T-cell (primary cell): ENCODE data around the gene RBM34. TPM values are rescaled to one million over a fixed set of nuclear protein-coding genes. Genes with fewer than 3 reads are reported as not detected.
A peak's percentile ranks its signal among the peaks of the same experiment; 100 is the strongest.

ENCODE experiments used
- ATAC-seq, 4 experiments: fragments of 200-7000 bp in 3 of 4; fragments of 150-1000 bp in 1 of 4; cut with Tn5 transposase; replicated peaks in 1 of 4; 1 replicate in 3 of 4; 2 replicates in 1 of 4; pipeline ENCODE4 v1.10.0; 2021; ENCODE audit warnings: moderate library complexity in 3 of 4, mild to moderate bottlenecking in 2 of 4, moderate number of reproducible peaks in 1 of 4
- CTCF ChIA-PET, 2 donors: fragments of 300-600 bp; sonication (Branson Sonifier 250); formaldehyde crosslinking; loops; one replicate each; lab custom pipeline; 2022; ENCODE audit warnings: antibody characterized with exemption in 2 of 2; lab: Charles Lee
- POLR2A ChIA-PET, 2 donors: fragments of 300-600 bp; sonication (Branson Sonifier 250); formaldehyde crosslinking; loops; one replicate each; lab custom pipeline; 2022; ENCODE audit warnings: antibody characterized with exemption in 2 of 2; lab: Charles Lee
- DNase-seq, 35 experiments: peaks; one replicate each; pipeline versions ENCODE4 v3.0.0 to v3.0.0-alpha.2; 2013 to 2023
- H3K27ac ChIP-seq: one replicate; pipeline ENCODE4 v1.5.1; 2013; ENCODE audit warnings: low read length
- H3K27me3 ChIP-seq, 2 experiments: replicated peaks in 1 of 2; 1 replicate in 1 of 2; 2 replicates in 1 of 2; pipeline versions ENCODE4 v1.6.1 to v1.7.0; 2013; ENCODE audit warnings: low read length in 1 of 2, mixed read lengths in 1 of 2; ENCODE audit not compliant: control insufficient read depth in 2 of 2, insufficient read depth in 2 of 2; ENCODE audit errors: extremely low read depth in 1 of 2
- H3K36me3 ChIP-seq, 2 donors: 1 replicate in 1 of 2; 2 replicates in 1 of 2; pipeline versions ENCODE4 v1.6.1 to v1.7.0; 2013; ENCODE audit warnings: low read length in 1 of 2; ENCODE audit not compliant: control insufficient read depth in 2 of 2, insufficient read depth in 1 of 2; ENCODE audit errors: extremely low read depth in 1 of 2
- H3K4me1 ChIP-seq, 2 experiments: 1 replicate in 1 of 2; 2 replicates in 1 of 2; pipeline versions ENCODE4 v1.6.1 to v1.7.0; 2013; ENCODE audit warnings: low read length in 2 of 2, mixed read lengths in 1 of 2; ENCODE audit not compliant: insufficient read depth in 2 of 2, control insufficient read depth in 1 of 2; ENCODE audit errors: extremely low read depth in 1 of 2
- H3K4me3 ChIP-seq, 2 donors: 1 replicate in 1 of 2; 2 replicates in 1 of 2; pipeline versions ENCODE4 v1.5.1 to v1.7.0; 2013; ENCODE audit warnings: mild to moderate bottlenecking in 2 of 2, low read length in 1 of 2, moderate library complexity in 1 of 2; ENCODE audit not compliant: control insufficient read depth in 1 of 2; ENCODE audit errors: extremely low read depth in 1 of 2
- H3K9me3 ChIP-seq: 2 replicates; pipeline ENCODE4 v1.7.0; 2013
- H3K27ac Mint-ChIP-seq, 2 donors: one replicate each; pipeline ENCODE4 v1.8.0; 2020 to 2021; ENCODE audit warnings: mild to moderate bottlenecking in 2 of 2, mixed read lengths in 2 of 2
- H3K27me3 Mint-ChIP-seq, 2 donors: one replicate each; pipeline ENCODE4 v1.8.0; 2021 to 2022; ENCODE audit warnings: mixed read lengths in 2 of 2
- H3K36me3 Mint-ChIP-seq: one replicate; pipeline ENCODE4 v1.8.0; 2021; ENCODE audit warnings: mixed read lengths
- H3K4me1 Mint-ChIP-seq, 3 donors: one replicate each; pipeline ENCODE4 v1.8.0; 2020 to 2022; ENCODE audit warnings: mixed read lengths in 3 of 3, mild to moderate bottlenecking in 1 of 3
- H3K4me3 Mint-ChIP-seq, 3 donors: one replicate each; pipeline ENCODE4 v1.8.0; 2020 to 2022; ENCODE audit warnings: mild to moderate bottlenecking in 3 of 3, mixed read lengths in 3 of 3, moderate library complexity in 3 of 3
- H3K9me3 Mint-ChIP-seq, 3 donors: one replicate each; pipeline ENCODE4 v1.8.0; 2020 to 2022; ENCODE audit warnings: mixed read lengths in 3 of 3
- WGBS: methylation state at CpG from one replicate; pipeline ENCODE4 v1.1.5; 2013; ENCODE audit warnings: missing lambda C conversion rate; ENCODE audit not compliant: insufficient coverage; 5-methylcytosine and 5-hydroxymethylcytosine counted together
- total RNA-seq, 35 experiments: library from RNA in 6 of 35; stranded (reverse) in 6 of 35; fragments of 120-200 nt in 1 of 35; gene quantifications; one replicate each; pipeline versions ENCODE4 v1.2.1 to v1.2.4 and lab custom pipeline; 2013 to 2026

The RBM34 gene
- total RNA-seq, 5 donors from 2014 or later (not counting 1 experiment from before 2014, with no cell fraction given) = 115 to 169 (median 129) TPM

GRCh38 chr1:235102993-235103411 is 58.0 kb downstream of the RBM34 start:
- POLR2A ChIA-PET = interaction anchor here (0.6 to 0.8 kb wide), 5 partner anchors 9 to 490 kb away, joined by 3 to 8 read pairs (median 3); partner anchors contain the start of gene RBM34 (in 1 of the 2)
- Histone ChIP-seq H3K4me1 (peaks cover 19 to 36% of the 10 kb centered on the region in 2 experiments), H3K9me3 (no peaks in the 10 kb centered on the region), H3K27ac (no peak overlapping the region), H3K4me3 (no peak overlapping the region), H3K27me3 (peaks cover 0 to 12% of the 10 kb centered on the region in 2 experiments), H3K36me3 (peaks cover 3 to 7% of the 10 kb centered on the region in 2 donors)
- CTCF ChIA-PET = interaction anchor here (0.6 to 1.2 kb wide), 17 partner anchors 8 to 593 kb away, joined by 3 to 9 read pairs (median 4); partner anchors contain the start of gene RBM34 (in 2 of the 2)
- peak overlapping the region in 1 of 3 donors; percentile 82 for H3K4me3 Mint-ChIP-seq
- WGBS = no CpG with 5 or more reads among the region's 4 CpGs
- H3K27me3 Mint-ChIP-seq = peaks cover 2 to 4% of the 10 kb centered on the region in 2 donors
- peaks cover 8% of the 10 kb centered on the region for H3K36me3 Mint-ChIP-seq
- H3K9me3 Mint-ChIP-seq = no peaks in the 10 kb centered on the region
- peak in 8 of 35 experiments; percentile 20 to 67 (median 29) for DNase-seq
- peaks cover 33 to 40% (median 37%) of the 10 kb centered on the region in 3 donors for H3K4me1 Mint-ChIP-seq
- peak overlapping the region in 1 of 2 donors; percentile 24 for H3K27ac Mint-ChIP-seq
- peak; percentile 33 to 77 (median 40) for ATAC-seq

GRCh38 chr1:235102259-235102582 is 58.8 kb downstream of the RBM34 start:
- WGBS = 93% methylated on average over 2 of the region's 3 CpGs
- peaks cover 2 to 4% of the 10 kb centered on the region in 2 donors for H3K27me3 Mint-ChIP-seq
- CTCF ChIA-PET = interaction anchor here (0.7 kb wide), 4 partner anchors 7 to 592 kb away, joined by 5 to 7 read pairs (median 6); partner anchors contain the start of gene RBM34 (in 1 of the 2)

GRCh38 chr1:235101558-235102258 is 59.3 kb downstream of the RBM34 start:
- Mint-ChIP-seq H3K9me3 (no peaks in the 10 kb centered on the region), H3K27ac (no peak overlapping the region), H3K4me3 (peak overlapping the region in 1 of 3 donors; percentile 5), H3K36me3 (no peaks in the 10 kb centered on the region), H3K27me3 (peaks cover 2 to 4% of the 10 kb centered on the region in 2 donors), H3K4me1 (peaks cover 31 to 38% (median 37%) of the 10 kb centered on the region in 3 donors)
- CTCF ChIA-PET = interaction anchor here in 1 of 2 donors (0.5 to 1.0 kb wide), 3 partner anchors 8 to 594 kb away, joined by 3 to 5 read pairs (median 3); no protein-coding TSS in a partner anchor
- H3K27ac ChIP-seq = no peak overlapping the region
- no peak overlapping the region for H3K4me3 ChIP-seq
- 100% methylated on average over 1 of the region's 5 CpGs for WGBS
- peaks cover 19 to 36% of the 10 kb centered on the region in 2 experiments for H3K4me1 ChIP-seq
- peaks cover 0 to 13% of the 10 kb centered on the region in 2 experiments for H3K27me3 ChIP-seq
- H3K9me3 ChIP-seq = no peaks in the 10 kb centered on the region
- POLR2A ChIA-PET = interaction anchor here in 1 of 2 donors (0.7 kb wide), 1 partner anchor 329 kb away, joined by 3 read pairs; no protein-coding TSS in a partner anchor
- DNase-seq = no peak
- H3K36me3 ChIP-seq = no peaks in the 10 kb centered on the region
- no peak for ATAC-seq

More at GRCh38 chr1:235102259-235102582, 58.8 kb downstream of the RBM34 start:
- no peak for ATAC-seq
- H3K4me3 ChIP-seq = no peak overlapping the region
- peaks cover 0 to 12% of the 10 kb centered on the region in 2 experiments for H3K27me3 ChIP-seq
- H3K4me1 ChIP-seq = peaks cover 19 to 36% of the 10 kb centered on the region in 2 experiments
- no peaks in the 10 kb centered on the region for H3K9me3 ChIP-seq
- no peak overlapping the region for H3K27ac ChIP-seq
- Mint-ChIP-seq H3K4me1 (peaks cover 33 to 40% (median 37%) of the 10 kb centered on the region in 3 donors), H3K9me3 (no peaks in the 10 kb centered on the region), H3K4me3 (peak overlapping the region in 1 of 3 donors; percentile 5), H3K36me3 (peaks cover 4% of the 10 kb centered on the region), H3K27ac (no peak overlapping the region)
- DNase-seq = no peak
- POLR2A ChIA-PET = interaction anchor here in 1 of 2 donors (0.7 kb wide), 1 partner anchor 330 kb away, joined by 3 read pairs; no protein-coding TSS in a partner anchor
- H3K36me3 ChIP-seq = peaks cover 0 to 4% of the 10 kb centered on the region in 2 donors

GRCh38 chr1:235100194-235100772 is 60.8 kb downstream of the RBM34 start:
- CTCF ChIA-PET = interaction anchor here in 1 of 2 donors (0.6 kb wide), 1 partner anchor 160 kb away, joined by 3 read pairs; no protein-coding TSS in a partner anchor
- DNase-seq = no peak
- Histone ChIP-seq H3K27me3 (peaks cover 0 to 14% of the 10 kb centered on the region in 2 experiments), H3K4me3 (no peak overlapping the region), H3K36me3 (no peaks in the 10 kb centered on the region), H3K4me1 (peaks cover 19 to 32% of the 10 kb centered on the region in 2 experiments), H3K9me3 (no peaks in the 10 kb centered on the region), H3K27ac (no peak overlapping the region)
- peaks cover 26 to 37% (median 32%) of the 10 kb centered on the region in 3 donors for H3K4me1 Mint-ChIP-seq
- H3K27me3 Mint-ChIP-seq = peaks cover 2 to 4% of the 10 kb centered on the region in 2 donors
- POLR2A ChIA-PET = interaction anchor here in 1 of 2 donors (0.5 kb wide), 1 partner anchor 692 kb away, joined by 3 read pairs; no protein-coding TSS in a partner anchor
- H3K4me3 Mint-ChIP-seq = no peak overlapping the region
- H3K36me3 Mint-ChIP-seq = no peaks in the 10 kb centered on the region
- ATAC-seq = no peak
- H3K27ac Mint-ChIP-seq = no peak overlapping the region
- no peaks in the 10 kb centered on the region for H3K9me3 Mint-ChIP-seq
- 82% methylated on average over 12 of the region's 13 CpGs for WGBS

- DNase-seq = no peak
- H3K4me1 Mint-ChIP-seq = peaks cover 13 to 26% (median 20%) of the 10 kb centered on the region in 3 donors
- no peak overlapping the region for H3K27ac Mint-ChIP-seq
- WGBS = 96% methylated on average over 4 of the region's 9 CpGs
- Histone ChIP-seq H3K36me3 (no peaks in the 10 kb centered on the region), H3K4me1 (peaks cover 10 to 23% of the 10 kb centered on the region in 2 experiments), H3K27me3 (peaks cover 0 to 18% of the 10 kb centered on the region in 2 experiments), H3K27ac (no peak overlapping the region), H3K9me3 (no peaks in the 10 kb centered on the region), H3K4me3 (no peak overlapping the region)
- POLR2A ChIA-PET = interaction anchor here in 1 of 2 donors (0.6 kb wide), 1 partner anchor 333 kb away, joined by 3 read pairs; no protein-coding TSS in a partner anchor
- ATAC-seq = no peak
- CTCF ChIA-PET = interaction anchor here in 1 of 2 donors (0.6 to 0.7 kb wide), 2 partner anchors 27 to 328 kb away, joined by 4 to 5 read pairs; no protein-coding TSS in a partner anchor
- H3K36me3 Mint-ChIP-seq = no peaks in the 10 kb centered on the region
- H3K27me3 Mint-ChIP-seq = peaks cover 2 to 5% of the 10 kb centered on the region in 2 donors
- H3K4me3 Mint-ChIP-seq = no peak overlapping the region
- H3K9me3 Mint-ChIP-seq = no peaks in the 10 kb centered on the region
These were observed 62.1 kb downstream of the RBM34 start for GRCh38 chr1:235098991-235099390.
